Activated naive CD4-positive, alpha-beta T cell treated with anti-CD3 and anti-CD28 coated beads, Interleukin-2, amount 10 ng/mL, durations not matched to agents 7 days and 5 days (primary cell): ENCODE data around the gene ZDHHC14.
"Not testable (repeated sequence)": the region's sequence is repeated elsewhere in the genome, so short reads cannot be mapped to it uniquely, and the experiment has no call there.

Experiments
- CTCF ChIA-PET: fragments of 350-600 bp; sonication (Branson Sonifier 250); formaldehyde crosslinking; loops from one replicate; lab custom pipeline; 2021; ENCODE audit warnings: antibody characterized with exemption; lab: Charles Lee
- DNase-seq: peaks from one replicate; pipeline ENCODE4 v3.0.0-alpha.2; 2020
- H3K27ac Mint-ChIP-seq: one replicate; pipeline ENCODE4 v1.8.0; 2021; ENCODE audit warnings: mild to moderate bottlenecking, moderate library complexity, mixed read lengths
- H3K27me3 Mint-ChIP-seq: one replicate; pipeline ENCODE4 v1.8.0; 2021; ENCODE audit warnings: mild to moderate bottlenecking, mixed read lengths
- H3K36me3 Mint-ChIP-seq: one replicate; pipeline ENCODE4 v1.8.0; 2021; ENCODE audit warnings: mixed read lengths
- H3K4me1 Mint-ChIP-seq: one replicate; pipeline ENCODE4 v1.8.0; 2021; ENCODE audit warnings: mixed read lengths
- H3K4me3 Mint-ChIP-seq: one replicate; pipeline ENCODE4 v1.8.0; 2021; ENCODE audit warnings: mild to moderate bottlenecking, moderate library complexity, mixed read lengths
- H3K9me3 Mint-ChIP-seq: one replicate; pipeline ENCODE4 v1.8.0; 2021; ENCODE audit warnings: mixed read lengths

The ZDHHC14 gene

GRCh38 chr6:157560063-157560462, 179.1 kb downstream of the ZDHHC14 start:
- H3K27ac Mint-ChIP-seq, H3K36me3 Mint-ChIP-seq, H3K9me3 Mint-ChIP-seq, H3K4me3 Mint-ChIP-seq, CTCF ChIA-PET, DNase-seq: not testable (repeated sequence)
- Mint-ChIP-seq H3K4me1 (peaks cover 52% of the 10 kb centered on the region), H3K27me3 (peaks cover 51% of the 10 kb centered on the region)

- DNase-seq: no peak
- Mint-ChIP-seq H3K27ac (no peak overlapping the region), H3K36me3 (peaks cover 3% of the 10 kb centered on the region), H3K27me3 (peaks cover 48% of the 10 kb centered on the region), H3K9me3 (no peaks in the 10 kb centered on the region), H3K4me3 (no peak overlapping the region), H3K4me1 (peaks cover 52% of the 10 kb centered on the region)
- CTCF ChIA-PET: no interaction called here
Observed at GRCh38 chr6:157560691-157561413, 179.9 kb downstream of the ZDHHC14 start.

GRCh38 chr6:157561414-157561790, 180.4 kb downstream of the ZDHHC14 start:
- CTCF ChIA-PET: no interaction called here
- Mint-ChIP-seq H3K9me3 (no peaks in the 10 kb centered on the region), H3K4me1 (peaks cover 52% of the 10 kb centered on the region), H3K27me3 (peaks cover 50% of the 10 kb centered on the region), H3K4me3 (no peak overlapping the region), H3K27ac (no peak overlapping the region), H3K36me3 (peaks cover 3% of the 10 kb centered on the region)
- no peak for DNase-seq

GRCh38 chr6:157561929-157562810, 181.2 kb downstream of the ZDHHC14 start:
- H3K4me1 Mint-ChIP-seq: peaks cover 44% of the 10 kb centered on the region
- CTCF ChIA-PET: no interaction called here

GRCh38 chr6:157562997-157563396, 182.0 kb downstream of the ZDHHC14 start:
- no peak overlapping the region for H3K27ac Mint-ChIP-seq
- DNase-seq: no peak
- CTCF ChIA-PET: interaction anchor here (1.0 kb wide), 1 partner anchor 8 kb away, joined by 3 read pairs; no protein-coding TSS in a partner anchor
- H3K4me3 Mint-ChIP-seq: no peak overlapping the region
- H3K36me3 Mint-ChIP-seq: peaks cover 3% of the 10 kb centered on the region
- no peaks in the 10 kb centered on the region for H3K9me3 Mint-ChIP-seq
- peaks cover 58% of the 10 kb centered on the region for H3K27me3 Mint-ChIP-seq
- peaks cover 37% of the 10 kb centered on the region for H3K4me1 Mint-ChIP-seq

More at GRCh38 chr6:157561929-157562810, 181.2 kb downstream of the ZDHHC14 start:
- Mint-ChIP-seq H3K27ac (no peak overlapping the region), H3K27me3 (peaks cover 51% of the 10 kb centered on the region), H3K4me3 (peak overlapping the region; percentile 11), H3K36me3 (peaks cover 3% of the 10 kb centered on the region), H3K9me3 (no peaks in the 10 kb centered on the region)
- no peak for DNase-seq

- no peak for DNase-seq
- H3K4me3 Mint-ChIP-seq: no peak overlapping the region
- peaks cover 37% of the 10 kb centered on the region for H3K4me1 Mint-ChIP-seq
- H3K27me3 Mint-ChIP-seq: peaks cover 51% of the 10 kb centered on the region
- peaks cover 3% of the 10 kb centered on the region for H3K36me3 Mint-ChIP-seq
- CTCF ChIA-PET: interaction anchor here (1.0 kb wide), 1 partner anchor 9 kb away, joined by 3 read pairs; no protein-coding TSS in a partner anchor
- H3K27ac Mint-ChIP-seq: no peak overlapping the region
- H3K9me3 Mint-ChIP-seq: no peaks in the 10 kb centered on the region
Observed at GRCh38 chr6:157563611-157564284, 182.8 kb downstream of the ZDHHC14 start.

- CTCF ChIA-PET: interaction anchor here (0.7 kb wide), 1 partner anchor 42 kb away, joined by 3 read pairs; no protein-coding TSS in a partner anchor
- peaks cover 30% of the 10 kb centered on the region for H3K4me1 Mint-ChIP-seq
Observed at GRCh38 chr6:157568702-157569101, 187.7 kb downstream of the ZDHHC14 start.

GRCh38 chr6:157569543-157569942, 188.6 kb downstream of the ZDHHC14 start:
- H3K9me3 Mint-ChIP-seq: no peaks in the 10 kb centered on the region
- peaks cover 24% of the 10 kb centered on the region for H3K4me1 Mint-ChIP-seq
- H3K36me3 Mint-ChIP-seq: peaks cover 2% of the 10 kb centered on the region
- no peak for DNase-seq
- H3K27ac Mint-ChIP-seq: peak overlapping the region; percentile 24
- H3K4me3 Mint-ChIP-seq: no peak overlapping the region
- CTCF ChIA-PET: interaction anchor here (0.6 to 1.0 kb wide), 3 partner anchors 17 to 293 kb away, joined by 3 to 4 read pairs (median 4); no protein-coding TSS in a partner anchor
- H3K27me3 Mint-ChIP-seq: peaks cover 35% of the 10 kb centered on the region

More at GRCh38 chr6:157568702-157569101, 187.7 kb downstream of the ZDHHC14 start:
- no peak for DNase-seq
- no peak overlapping the region for H3K4me3 Mint-ChIP-seq
- peaks cover 2% of the 10 kb centered on the region for H3K36me3 Mint-ChIP-seq
- H3K9me3 Mint-ChIP-seq: no peaks in the 10 kb centered on the region
- H3K27me3 Mint-ChIP-seq: peaks cover 38% of the 10 kb centered on the region
- H3K27ac Mint-ChIP-seq: no peak overlapping the region

GRCh38 chr6:157570104-157570503, 189.1 kb downstream of the ZDHHC14 start:
- no peak for DNase-seq
- peaks cover 21% of the 10 kb centered on the region for H3K4me1 Mint-ChIP-seq
- no peaks in the 10 kb centered on the region for H3K9me3 Mint-ChIP-seq
- peaks cover 2% of the 10 kb centered on the region for H3K36me3 Mint-ChIP-seq
- CTCF ChIA-PET: interaction anchor here (0.7 to 1.0 kb wide), 3 partner anchors 16 to 292 kb away, joined by 3 to 4 read pairs (median 3); no protein-coding TSS in a partner anchor
- no peak overlapping the region for H3K4me3 Mint-ChIP-seq
- peaks cover 31% of the 10 kb centered on the region for H3K27me3 Mint-ChIP-seq
- H3K27ac Mint-ChIP-seq: peak overlapping the region; percentile 22

GRCh38 chr6:157570752-157571151, 189.8 kb downstream of the ZDHHC14 start:
- no peaks in the 10 kb centered on the region for H3K9me3 Mint-ChIP-seq
- H3K27ac Mint-ChIP-seq: no peak overlapping the region
- no peak overlapping the region for H3K4me3 Mint-ChIP-seq
- CTCF ChIA-PET: interaction anchor here (1.0 kb wide), 2 partner anchors 11 to 20 kb away, joined by 3 read pairs; no protein-coding TSS in a partner anchor
- DNase-seq: no peak
- H3K27me3 Mint-ChIP-seq: peaks cover 35% of the 10 kb centered on the region
- H3K4me1 Mint-ChIP-seq: peaks cover 21% of the 10 kb centered on the region
- peaks cover 2% of the 10 kb centered on the region for H3K36me3 Mint-ChIP-seq

- Mint-ChIP-seq H3K36me3 (peaks cover 2% of the 10 kb centered on the region), H3K27ac (no peak overlapping the region), H3K27me3 (peaks cover 30% of the 10 kb centered on the region)
Observed at GRCh38 chr6:157571269-157571668, 190.3 kb downstream of the ZDHHC14 start.

GRCh38 chr6:157571950-157572349, 191.0 kb downstream of the ZDHHC14 start:
- H3K4me1 Mint-ChIP-seq: peaks cover 21% of the 10 kb centered on the region
- no peak for DNase-seq
- peaks cover 23% of the 10 kb centered on the region for H3K27me3 Mint-ChIP-seq
- H3K4me3 Mint-ChIP-seq: no peak overlapping the region
- H3K27ac Mint-ChIP-seq: no peak overlapping the region
- H3K36me3 Mint-ChIP-seq: peaks cover 2% of the 10 kb centered on the region
- H3K9me3 Mint-ChIP-seq: no peaks in the 10 kb centered on the region
- CTCF ChIA-PET: interaction anchor here (0.7 kb wide), 1 partner anchor 58 kb away, joined by 3 read pairs; no protein-coding TSS in a partner anchor

More at GRCh38 chr6:157571269-157571668, 190.3 kb downstream of the ZDHHC14 start:
- DNase-seq: no peak
- H3K4me3 Mint-ChIP-seq: no peak overlapping the region
- peaks cover 21% of the 10 kb centered on the region for H3K4me1 Mint-ChIP-seq
- CTCF ChIA-PET: interaction anchor here (1.0 kb wide), 2 partner anchors 11 to 21 kb away, joined by 3 read pairs; no protein-coding TSS in a partner anchor
- H3K9me3 Mint-ChIP-seq: no peaks in the 10 kb centered on the region

- no peaks in the 10 kb centered on the region for H3K36me3 Mint-ChIP-seq
- no peak overlapping the region for H3K4me3 Mint-ChIP-seq
- H3K27me3 Mint-ChIP-seq: peaks cover 15% of the 10 kb centered on the region
- no peak overlapping the region for H3K27ac Mint-ChIP-seq
- DNase-seq: no peak
- CTCF ChIA-PET: interaction anchor here (1.7 kb wide), 1 partner anchor 258 kb away, joined by 3 read pairs; no protein-coding TSS in a partner anchor
- no peaks in the 10 kb centered on the region for H3K9me3 Mint-ChIP-seq
- H3K4me1 Mint-ChIP-seq: peaks cover 13% of the 10 kb centered on the region
Observed at GRCh38 chr6:157574851-157575424, 193.9 kb downstream of the ZDHHC14 start.
